GM23248 (cell line): ENCODE measurements around the gene TYROBP. TPM values are rescaled to one million over a fixed set of nuclear protein-coding genes. Genes with fewer than 3 reads are reported as not detected.

Source experiments
- DNase-seq: peaks from one replicate; pipeline ENCODE4 v3.0.0-alpha.2; 2015
- H2AFZ ChIP-seq: fragments of 200-600 bp; sonication (generic); 2 replicates; pipeline ENCODE4 v1.6.1; 2016; ENCODE audit warnings: antibody characterized with exemption
- H3F3A ChIP-seq: fragments of 200-600 bp; sonication (generic); 2 replicates; pipeline ENCODE4 v1.6.1; 2016; ENCODE audit warnings: mild to moderate bottlenecking, antibody characterized with exemption, mixed run types; ENCODE audit not compliant: insufficient read depth
- H3K27ac ChIP-seq: fragments of 200-600 bp; sonication (generic); 2 replicates; pipeline ENCODE4 v1.5.1; 2016; ENCODE audit warnings: mild to moderate bottlenecking
- H3K27me3 ChIP-seq: fragments of 200-600 bp; sonication (generic); replicated peaks from 2 replicates; pipeline ENCODE4 v1.6.1; 2016; ENCODE audit warnings: mild to moderate bottlenecking; ENCODE audit not compliant: insufficient read depth
- H3K36me3 ChIP-seq: fragments of 200-600 bp; sonication (generic); 2 replicates; pipeline ENCODE4 v1.6.1; 2016; ENCODE audit warnings: low read depth, mild to moderate bottlenecking
- H3K4me1 ChIP-seq: fragments of 200-600 bp; sonication (generic); 2 replicates; pipeline ENCODE4 v1.6.1; 2016; ENCODE audit warnings: mild to moderate bottlenecking; ENCODE audit not compliant: insufficient read depth
- H3K4me2 ChIP-seq: fragments of 200-600 bp; sonication (generic); one replicate; pipeline ENCODE4 v1.6.1; 2016; ENCODE audit warnings: mild to moderate bottlenecking; ENCODE audit not compliant: unreplicated experiment
- H3K4me3 ChIP-seq: fragments of 200-600 bp; sonication (generic); 2 replicates; pipeline ENCODE4 v1.5.1; 2016; ENCODE audit warnings: mild to moderate bottlenecking
- H3K79me2 ChIP-seq: fragments of 200-600 bp; sonication (generic); 2 replicates; pipeline ENCODE4 v1.6.1; 2016; ENCODE audit warnings: mild to moderate bottlenecking; ENCODE audit not compliant: insufficient read depth
- H3K9ac ChIP-seq: fragments of 200-600 bp; sonication (generic); 2 replicates; pipeline ENCODE4 v1.6.1; 2016; ENCODE audit warnings: mild to moderate bottlenecking
- H3K9me2 ChIP-seq: fragments of 200-600 bp; sonication (generic); 2 replicates; pipeline ENCODE4 v1.6.1; 2016; ENCODE audit warnings: mixed run types, mild to moderate bottlenecking, moderate library complexity; ENCODE audit not compliant: insufficient read depth
- H3K9me3 ChIP-seq: fragments of 200-600 bp; sonication (generic); one replicate; pipeline ENCODE4 v1.6.1; 2017; ENCODE audit warnings: low read depth
- H4K20me1 ChIP-seq: fragments of 200-600 bp; sonication (generic); 2 replicates; pipeline ENCODE4 v1.6.0; 2016; ENCODE audit not compliant: insufficient read depth
- EZH2 ChIP-seq: fragments of 200-600 bp; sonication (generic); IDR thresholded peaks from 2 replicates; pipeline ENCODE4 v1.6.1; 2018; ENCODE audit warnings: antibody characterized with exemption, mild to moderate bottlenecking; ENCODE audit not compliant: insufficient read depth, poor library complexity, severe bottlenecking
- EZH2phosphoT487 ChIP-seq: fragments of 200-600 bp; sonication (generic); IDR thresholded peaks from 2 replicates; pipeline ENCODE4 v1.6.1; 2018; ENCODE audit warnings: antibody characterized with exemption, moderate library complexity, mild to moderate bottlenecking, low read depth; ENCODE audit not compliant: insufficient read depth
- WGBS, 2 experiments: methylation state at CpG; one replicate each; pipeline ENCODE4 v1.1.6; 2015 to 2017; ENCODE audit warnings: low lambda C conversion rate in 2 of 2, low coverage in 1 of 2; ENCODE audit errors: missing lambda C conversion rate in 2 of 2; 5-methylcytosine and 5-hydroxymethylcytosine counted together
- in situ Hi-C: fragments of 300-500 bp; cut with MboI; formaldehyde crosslinking; loops from 2 replicates; pipeline ENCODE4 v1.15.0; 2020
- polyA plus RNA-seq: library from polyadenylated mRNA; unstranded; fragments of >200 nt; fragmentation: Nextera tagmentation; extraction: Ambion mirVana; gene quantifications from 2 replicates; pipeline ENCODE4 v1.2.1, GENCODE V29; 2016
- total RNA-seq: library from RNA; depleted of rRNA; stranded (reverse); fragments of >200 nt; shearing (Covaris generic); gene quantifications from 2 replicates; pipeline ENCODE4 v1.2.3, GENCODE V29; 2014

The TYROBP gene
- total and polyA plus RNA-seq, 2 experiments from 2014 or later: not detected

DNA sequence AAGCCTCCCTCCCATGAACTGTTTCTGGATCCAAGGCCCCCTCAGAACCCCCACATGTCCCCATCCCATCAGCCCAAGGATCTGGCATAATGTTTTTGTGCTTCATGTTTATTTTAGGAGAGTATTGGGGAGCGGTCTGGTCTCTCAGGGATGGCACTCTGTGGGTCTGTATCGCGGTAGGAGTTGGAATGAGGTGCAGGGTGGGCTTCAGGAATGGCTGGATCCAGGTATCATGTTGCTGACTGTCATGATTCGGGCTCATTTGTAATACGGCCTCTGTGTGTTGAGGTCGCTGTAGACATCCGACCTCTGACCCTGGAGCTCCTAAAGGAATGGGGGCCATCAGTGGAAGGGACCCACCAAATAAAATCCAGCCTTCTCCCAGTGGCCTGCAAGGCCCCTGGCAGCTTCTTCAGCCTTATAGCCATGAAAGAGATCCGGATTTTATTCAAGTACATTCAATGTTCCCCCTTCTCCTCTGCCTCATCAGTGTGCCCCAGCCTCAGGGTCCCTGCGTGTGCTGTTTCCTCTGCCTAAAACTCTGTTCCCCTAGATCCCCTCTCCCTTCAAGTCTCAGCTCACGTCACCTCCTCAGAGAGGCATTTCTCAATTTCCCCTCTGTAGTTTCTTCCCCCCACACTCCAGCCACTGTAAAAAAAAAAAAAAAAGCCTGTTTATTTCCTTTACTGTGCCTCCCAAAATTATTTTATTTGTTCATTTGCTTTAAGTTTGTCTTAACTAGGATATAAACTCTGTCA, 3.6 kb downstream of the TYROBP start:
- no peaks in the 10 kb centered on the region for H3K27me3 ChIP-seq
- H3F3A ChIP-seq: peaks cover 18% of the 10 kb centered on the region
- no peaks in the 10 kb centered on the region for H3K36me3 ChIP-seq
- no peak overlapping the region for H3K4me2 ChIP-seq
- in situ Hi-C loops: no loop called here
- H3K79me2 ChIP-seq: no peaks in the 10 kb centered on the region
- no peak overlapping the region for H3K27ac ChIP-seq
- no peaks in the 10 kb centered on the region for H3K9me3 ChIP-seq
- no peak overlapping the region for H2AFZ ChIP-seq
- TF ChIP-seq EZH2 (no peak), EZH2phosphoT487 (no peak)
- DNase-seq: no peak
- H3K9ac ChIP-seq: no peak overlapping the region
- H3K4me3 ChIP-seq: no peak overlapping the region
- no peaks in the 10 kb centered on the region for H4K20me1 ChIP-seq
- no peaks in the 10 kb centered on the region for H3K9me2 ChIP-seq
- WGBS, 2 experiments: 68 to 69% methylated on average over 10 of the region's 10 CpGs
- H3K4me1 ChIP-seq: peaks cover 34% of the 10 kb centered on the region

DNA sequence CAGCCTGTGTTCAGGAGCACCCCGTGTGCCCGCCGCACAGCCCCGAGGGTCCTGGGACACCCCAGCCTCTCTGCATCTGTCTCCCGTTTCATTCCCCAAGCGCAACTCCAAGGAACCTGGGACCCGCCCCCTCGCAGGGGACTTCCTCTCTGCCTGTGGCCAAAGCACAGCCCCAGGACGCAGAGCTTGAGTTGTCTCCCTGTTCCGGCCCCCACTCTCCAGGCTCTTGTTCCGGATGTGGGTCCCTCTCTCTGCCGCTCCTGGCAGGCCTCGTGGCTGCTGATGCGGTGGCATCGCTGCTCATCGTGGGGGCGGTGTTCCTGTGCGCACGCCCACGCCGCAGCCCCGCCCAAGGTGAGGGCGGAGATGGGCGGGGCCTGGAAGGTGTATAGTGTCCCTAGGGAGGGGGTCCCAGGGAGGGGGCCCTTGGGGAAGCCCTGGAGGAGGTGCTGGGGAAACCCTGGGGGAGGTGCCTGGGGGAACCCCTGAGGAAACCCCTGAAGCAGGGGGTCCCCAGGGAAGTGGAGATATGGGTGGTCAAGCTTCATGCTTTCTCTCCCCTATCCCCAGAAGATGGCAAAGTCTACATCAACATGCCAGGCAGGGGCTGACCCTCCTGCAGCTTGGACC, 4.4 kb downstream of the TYROBP start:
- H3K79me2 ChIP-seq: peaks cover 7% of the 10 kb centered on the region
- H3K4me3 ChIP-seq: no peak overlapping the region
- H3K9ac ChIP-seq: peak overlapping the region; percentile 48
- WGBS, 2 experiments: 24 to 27% methylated on average over 24 of the region's 24 CpGs
- DNase-seq: peak; percentile 61
- no peaks in the 10 kb centered on the region for H3K27me3 ChIP-seq
- H3K9me3 ChIP-seq: no peaks in the 10 kb centered on the region
- no peaks in the 10 kb centered on the region for H3K9me2 ChIP-seq
- peak overlapping the region; percentile 18 for H3K4me2 ChIP-seq
- H3K4me1 ChIP-seq: peaks cover 34% of the 10 kb centered on the region
- peaks cover 18% of the 10 kb centered on the region for H3F3A ChIP-seq
- no peaks in the 10 kb centered on the region for H4K20me1 ChIP-seq
- TF ChIP-seq EZH2phosphoT487 (no peak), EZH2 (no peak)
- peak overlapping the region; percentile 32 for H2AFZ ChIP-seq
- no peaks in the 10 kb centered on the region for H3K36me3 ChIP-seq
- H3K27ac ChIP-seq: no peak overlapping the region
- in situ Hi-C loops: no loop called here

DNA sequence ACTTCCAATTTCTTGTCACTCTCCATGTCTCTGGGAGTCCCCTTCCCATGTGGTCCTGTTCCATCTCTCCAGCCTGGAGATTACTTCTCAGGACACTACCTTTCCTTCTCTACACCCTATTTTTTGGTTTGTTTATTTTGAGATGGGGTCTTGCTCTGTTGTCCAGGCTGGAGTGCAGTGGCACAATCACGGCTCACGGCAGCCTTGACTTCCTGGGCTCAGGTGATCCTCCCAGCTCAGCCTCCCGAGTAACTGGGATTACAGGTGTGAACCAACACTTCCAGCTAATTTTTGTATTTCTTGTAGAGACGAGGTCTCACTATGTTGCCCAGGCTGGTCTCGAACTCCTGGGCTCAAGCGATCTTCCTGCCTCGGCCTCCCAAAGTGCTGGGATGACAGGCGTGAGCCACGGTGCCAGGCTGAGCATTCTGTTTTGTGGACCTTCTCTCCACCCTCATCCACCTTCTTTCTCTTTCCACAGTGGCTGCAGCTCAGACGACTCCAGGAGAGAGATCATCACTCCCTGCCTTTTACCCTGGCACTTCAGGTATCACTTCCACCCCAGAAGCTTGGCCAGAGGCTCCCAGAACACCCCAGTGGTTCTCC, 5.1 kb downstream of the TYROBP start:
- no peaks in the 10 kb centered on the region for H4K20me1 ChIP-seq
- no peaks in the 10 kb centered on the region for H3K36me3 ChIP-seq
- no peak overlapping the region for H3K4me3 ChIP-seq
- no peak for TF ChIP-seq EZH2
- no peak for TF ChIP-seq EZH2phosphoT487
- H3K4me2 ChIP-seq: peak overlapping the region; percentile 18
- peaks cover 34% of the 10 kb centered on the region for H3K4me1 ChIP-seq
- H3K27me3 ChIP-seq: no peaks in the 10 kb centered on the region
- no peaks in the 10 kb centered on the region for H3K9me3 ChIP-seq
- no peaks in the 10 kb centered on the region for H3K9me2 ChIP-seq
- no peak for DNase-seq
- H3F3A ChIP-seq: peaks cover 18% of the 10 kb centered on the region
- peak overlapping the region; percentile 48; the same call in 1 of the 2 replicates for H3K9ac ChIP-seq
- peaks cover 14% of the 10 kb centered on the region for H3K79me2 ChIP-seq
- in situ Hi-C loops: no loop called here
- 82 to 83% methylated on average over 10 of the region's 10 CpGs for WGBS, 2 experiments
- no peak overlapping the region for H3K27ac ChIP-seq
- peak overlapping the region; percentile 32 for H2AFZ ChIP-seq

GRCh38 chr19:35901854-35902661, 6.0 kb downstream of the TYROBP start, which contains the start of gene HCST:
Gene HCST (plus strand): TSS chr19:35902529. CDS start chr19:35902594, 65 bp downstream.
- TF ChIP-seq EZH2 (no peak), EZH2phosphoT487 (no peak)
- Histone ChIP-seq H3K79me2 (peaks cover 23% of the 10 kb centered on the region), H3K27me3 (no peaks in the 10 kb centered on the region), H3K4me3 (peak within 1 kb of the TSS; percentile 99), H3K27ac (peak within 1 kb of the TSS; percentile 96), H3K9me3 (no peaks in the 10 kb centered on the region), H3K9me2 (no peaks in the 10 kb centered on the region), H4K20me1 (no peaks in the 10 kb centered on the region), H2AFZ (peak within 1 kb of the TSS; percentile 32), H3K4me2 (peak within 1 kb of the TSS; percentile 93), H3K9ac (peak within 1 kb of the TSS; percentile 87), H3K36me3 (no peaks in the 10 kb centered on the region), H3K4me1 (peaks cover 34% of the 10 kb centered on the region), H3F3A (peaks cover 18% of the 10 kb centered on the region)
- in situ Hi-C loops: no loop called here
- 15 to 18% methylated on average over 6 of the region's 6 CpGs for WGBS, 2 experiments
- DNase-seq: peak; percentile 81
